HG03460 (cell line): Measurements from ENCODE around the gene SNTA1.
A peak's percentile ranks its signal among the peaks of the same experiment; 100 is the strongest.
"Not testable (repeated sequence)": the region's sequence is repeated elsewhere in the genome, so short reads cannot be mapped to it uniquely, and the experiment has no call there.

Experiments used
- ATAC-seq: cut with Tn5 transposase; IDR thresholded peaks from one replicate; pipeline ENCODE4 v1.9.1; 2021; ENCODE audit not compliant: unreplicated experiment

The SNTA1 gene

GRCh38 chr20:33443512-33444239 lies at the start of gene SNTA1:
Gene SNTA1, minus strand, starts transcription at chr20:33443763. Its CDS starts 143 bp downstream, at chr20:33443620.
- ATAC-seq: peak; percentile 74

- ATAC-seq: no peak
These were observed 47.5 kb upstream of the SNTA1 start for GRCh38 chr20:33490934-33491656.

- ATAC-seq: peak; percentile 42
These were observed 46.7 kb upstream of the SNTA1 start, which contains the start of gene CBFA2T2 for GRCh38 chr20:33490023-33490933. Gene CBFA2T2, plus strand, starts transcription at chr20:33490096. Its CDS starts 172 bp downstream, at chr20:33490268.

GRCh38 chr20:33489495-33490022 lies 46.0 kb upstream of the SNTA1 start:
- peak; percentile 90 for ATAC-seq

- ATAC-seq: not testable (repeated sequence)
These were observed 45.3 kb upstream of the SNTA1 start for GRCh38 chr20:33488661-33489494.

- ATAC-seq: no peak
These were observed 44.6 kb upstream of the SNTA1 start for GRCh38 chr20:33488201-33488600.

- ATAC-seq: not testable (repeated sequence)
These were observed 39.6 kb upstream of the SNTA1 start for GRCh38 chr20:33483186-33483585.

GRCh38 chr20:33482581-33482980 lies 39.0 kb upstream of the SNTA1 start:
- no peak for ATAC-seq

- ATAC-seq: no peak
These were observed 37.9 kb upstream of the SNTA1 start for GRCh38 chr20:33481431-33481941.

GRCh38 chr20:33480048-33480447 lies 36.5 kb upstream of the SNTA1 start:
- ATAC-seq: no peak

- ATAC-seq: no peak
These were observed 34.0 kb upstream of the SNTA1 start for GRCh38 chr20:33477386-33478234.

GRCh38 chr20:33475381-33476152 lies 32.0 kb upstream of the SNTA1 start:
- ATAC-seq: no peak

GRCh38 chr20:33474963-33475362 lies 31.4 kb upstream of the SNTA1 start:
- no peak for ATAC-seq

GRCh38 chr20:33474097-33474873 lies 30.7 kb upstream of the SNTA1 start:
- no peak for ATAC-seq

- ATAC-seq: no peak
These were observed 29.4 kb upstream of the SNTA1 start for GRCh38 chr20:33472868-33473435.

GRCh38 chr20:33470866-33471265 lies 27.3 kb upstream of the SNTA1 start:
- no peak for ATAC-seq

- ATAC-seq: no peak
These were observed 26.9 kb upstream of the SNTA1 start for GRCh38 chr20:33470457-33470856.
